Cardiac fibroblast (primary cell): ENCODE data around the gene POLD4.

ENCODE experiments used
- DNase-seq, 2 donors: peaks; one replicate each; pipeline versions ENCODE4 v3.0.0 to v3.0.0-alpha.2; 2010; ENCODE audit warnings: low read depth in 2 of 2
- H3K4me3 ChIP-seq, 2 donors: replicated peaks in 1 of 2; 1 replicate in 1 of 2; 2 replicates in 1 of 2; pipeline ENCODE4 v1.5.1; 2011; ENCODE audit warnings: low read depth in 2 of 2, low read length in 2 of 2, mild to moderate bottlenecking in 2 of 2, moderate library complexity in 1 of 2
- TF ChIP-seq, protein P1 (sequence below): IDR thresholded peaks from one replicate; pipeline ENCODE4 v1.5.1; 2011; ENCODE audit warnings: low read depth, mild to moderate bottlenecking, low read length, inconsistent platforms

POLD4 gene

DNA sequence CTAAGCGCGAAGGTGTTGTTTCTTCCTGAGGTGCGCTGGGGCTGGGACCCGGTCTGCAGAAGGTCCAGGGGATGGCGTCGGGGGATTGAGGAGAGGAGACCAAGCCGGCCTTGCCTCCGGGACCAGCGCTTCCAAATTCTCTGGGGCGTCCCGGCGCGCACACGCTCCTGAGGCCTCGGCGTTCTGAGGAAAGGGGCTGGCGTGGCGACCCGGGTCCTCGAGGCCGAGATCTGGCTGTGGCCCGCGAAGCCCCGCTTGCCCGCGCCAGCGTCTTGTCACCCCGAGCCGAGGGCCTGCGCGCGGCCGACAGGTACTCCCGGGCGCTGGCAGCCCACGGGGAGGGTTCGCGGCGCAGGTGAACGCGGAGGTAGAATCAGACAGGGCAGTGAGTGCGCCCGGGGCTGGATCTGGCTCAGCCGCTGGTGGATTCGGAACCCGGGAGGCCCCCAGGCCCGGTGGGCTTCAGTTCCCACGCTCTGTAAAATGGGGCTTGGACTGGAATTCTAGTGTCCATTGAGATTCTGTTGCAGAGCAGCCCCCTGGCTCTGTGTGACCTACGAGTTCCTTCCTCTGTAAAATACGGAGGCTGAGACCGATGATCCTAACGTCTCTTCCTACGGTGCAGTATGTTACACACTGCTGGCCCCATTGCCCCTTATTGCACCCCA is 35.3 kb downstream of the POLD4 start:
- peak overlapping the region; percentile 84 to 93 for H3K4me3 ChIP-seq
- DNase-seq = no peak
- TF ChIP-seq, protein P1, sequence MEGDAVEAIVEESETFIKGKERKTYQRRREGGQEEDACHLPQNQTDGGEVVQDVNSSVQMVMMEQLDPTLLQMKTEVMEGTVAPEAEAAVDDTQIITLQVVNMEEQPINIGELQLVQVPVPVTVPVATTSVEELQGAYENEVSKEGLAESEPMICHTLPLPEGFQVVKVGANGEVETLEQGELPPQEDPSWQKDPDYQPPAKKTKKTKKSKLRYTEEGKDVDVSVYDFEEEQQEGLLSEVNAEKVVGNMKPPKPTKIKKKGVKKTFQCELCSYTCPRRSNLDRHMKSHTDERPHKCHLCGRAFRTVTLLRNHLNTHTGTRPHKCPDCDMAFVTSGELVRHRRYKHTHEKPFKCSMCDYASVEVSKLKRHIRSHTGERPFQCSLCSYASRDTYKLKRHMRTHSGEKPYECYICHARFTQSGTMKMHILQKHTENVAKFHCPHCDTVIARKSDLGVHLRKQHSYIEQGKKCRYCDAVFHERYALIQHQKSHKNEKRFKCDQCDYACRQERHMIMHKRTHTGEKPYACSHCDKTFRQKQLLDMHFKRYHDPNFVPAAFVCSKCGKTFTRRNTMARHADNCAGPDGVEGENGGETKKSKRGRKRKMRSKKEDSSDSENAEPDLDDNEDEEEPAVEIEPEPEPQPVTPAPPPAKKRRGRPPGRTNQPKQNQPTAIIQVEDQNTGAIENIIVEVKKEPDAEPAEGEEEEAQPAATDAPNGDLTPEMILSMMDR = no peak

DNA sequence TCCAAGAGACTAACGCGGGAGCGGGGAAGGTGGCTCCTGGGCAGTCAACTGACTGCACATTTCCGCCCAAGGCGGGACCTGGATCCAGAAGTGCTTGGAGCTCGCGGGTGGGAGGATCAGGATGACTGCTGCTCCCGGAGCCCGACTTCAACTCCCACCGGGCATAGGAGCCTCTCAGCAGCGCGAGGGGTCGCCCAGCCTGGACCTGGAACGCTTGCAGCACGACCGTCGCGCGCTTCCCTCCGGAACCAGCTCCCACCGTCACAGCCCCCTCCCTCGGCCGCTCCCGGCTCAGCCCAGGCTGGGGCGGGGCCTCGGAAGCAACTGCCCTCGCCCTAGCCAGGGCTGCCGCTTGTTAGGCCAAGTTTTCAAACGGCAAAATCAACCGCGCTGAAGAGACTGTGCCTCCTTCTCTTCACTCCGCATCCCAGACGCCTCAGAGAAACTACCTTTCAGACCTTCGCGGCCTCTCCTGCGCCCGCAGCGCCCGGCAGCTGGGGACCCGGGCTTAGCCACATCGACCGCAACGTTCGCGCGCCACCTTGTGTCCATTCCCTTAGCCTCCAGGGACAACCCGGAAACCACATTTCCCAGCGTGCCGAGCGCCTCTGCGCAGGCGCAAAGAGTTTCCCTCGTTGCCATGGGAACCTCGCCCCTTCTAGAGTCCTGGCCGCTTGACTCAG is 36.0 kb downstream of the POLD4 start:
- DNase-seq = peak; percentile 94 to 96
- peak overlapping the region; percentile 84 to 93 for H3K4me3 ChIP-seq
- TF ChIP-seq, protein P1 = peak; percentile 85

DNA sequence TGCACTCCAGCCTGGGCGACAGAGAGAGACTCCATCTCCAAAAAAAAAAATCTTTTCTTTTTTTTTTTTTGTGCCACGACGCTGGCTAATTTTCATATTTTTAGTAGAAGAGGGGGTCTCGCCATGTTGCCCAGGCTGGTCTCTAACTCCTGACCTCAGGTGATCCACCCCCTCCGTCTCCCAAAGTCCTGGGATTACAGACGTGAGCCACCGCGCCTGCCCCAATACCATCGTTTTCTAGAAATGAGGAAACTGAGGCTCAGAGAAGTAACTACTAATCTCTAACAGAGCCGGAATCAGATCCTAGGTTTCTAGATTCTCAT is 36.5 kb downstream of the POLD4 start:
- TF ChIP-seq, protein P1 = no peak
- DNase-seq = no peak
- peak overlapping the region; percentile 84 to 93 for H3K4me3 ChIP-seq

DNA sequence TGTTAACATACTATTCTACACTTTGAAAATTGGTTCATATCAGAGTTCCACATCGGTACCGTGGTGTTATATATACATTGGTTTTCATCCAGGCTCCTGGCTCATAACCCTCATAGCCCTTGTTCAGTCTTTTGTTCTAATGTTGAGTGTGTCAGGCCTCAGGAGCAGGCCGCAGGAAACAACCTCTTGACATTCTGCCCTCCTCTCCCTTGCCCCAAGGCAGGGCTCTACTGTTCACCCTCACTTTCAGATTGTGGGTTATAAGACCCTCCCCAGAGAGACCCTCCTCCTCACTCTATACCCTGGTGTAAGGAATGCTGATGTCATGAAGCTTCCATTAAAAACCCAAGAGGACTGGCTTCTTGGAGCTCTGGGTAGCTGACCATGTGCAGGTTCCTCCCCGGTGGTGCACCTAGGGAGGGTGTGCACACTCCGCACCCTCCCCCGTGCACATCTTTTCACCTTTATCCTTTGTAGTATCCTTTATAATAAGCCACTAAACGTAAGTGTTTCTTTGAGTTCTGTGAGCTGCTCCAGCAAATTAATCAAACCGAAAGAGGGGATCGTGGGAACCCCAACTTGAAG is 37.9 kb downstream of the POLD4 start:
- TF ChIP-seq, protein P1 = no peak
- H3K4me3 ChIP-seq = no peak overlapping the region
- DNase-seq = no peak

DNA sequence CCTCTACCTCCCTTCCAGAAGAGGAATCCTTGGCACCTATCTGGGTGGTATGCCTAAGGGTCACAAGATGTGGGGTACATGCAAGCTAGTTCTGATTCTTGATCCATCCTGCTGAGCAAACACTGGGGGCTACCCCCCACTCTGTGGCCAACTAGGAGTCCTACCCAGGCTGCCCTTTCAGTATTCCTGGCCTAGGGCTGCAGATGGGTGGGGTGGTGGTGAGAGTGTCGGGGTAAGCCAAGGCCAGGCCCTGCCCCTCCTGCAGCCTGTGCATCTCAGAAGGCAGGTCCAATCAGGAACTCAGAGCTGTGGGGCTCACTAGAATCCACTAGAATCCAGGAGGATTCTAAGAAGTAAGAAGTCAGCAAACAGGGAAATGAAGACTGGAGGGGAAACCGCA is 39.1 kb downstream of the POLD4 start:
- TF ChIP-seq, protein P1 = no peak
- H3K4me3 ChIP-seq = no peak overlapping the region
- no peak for DNase-seq

DNA sequence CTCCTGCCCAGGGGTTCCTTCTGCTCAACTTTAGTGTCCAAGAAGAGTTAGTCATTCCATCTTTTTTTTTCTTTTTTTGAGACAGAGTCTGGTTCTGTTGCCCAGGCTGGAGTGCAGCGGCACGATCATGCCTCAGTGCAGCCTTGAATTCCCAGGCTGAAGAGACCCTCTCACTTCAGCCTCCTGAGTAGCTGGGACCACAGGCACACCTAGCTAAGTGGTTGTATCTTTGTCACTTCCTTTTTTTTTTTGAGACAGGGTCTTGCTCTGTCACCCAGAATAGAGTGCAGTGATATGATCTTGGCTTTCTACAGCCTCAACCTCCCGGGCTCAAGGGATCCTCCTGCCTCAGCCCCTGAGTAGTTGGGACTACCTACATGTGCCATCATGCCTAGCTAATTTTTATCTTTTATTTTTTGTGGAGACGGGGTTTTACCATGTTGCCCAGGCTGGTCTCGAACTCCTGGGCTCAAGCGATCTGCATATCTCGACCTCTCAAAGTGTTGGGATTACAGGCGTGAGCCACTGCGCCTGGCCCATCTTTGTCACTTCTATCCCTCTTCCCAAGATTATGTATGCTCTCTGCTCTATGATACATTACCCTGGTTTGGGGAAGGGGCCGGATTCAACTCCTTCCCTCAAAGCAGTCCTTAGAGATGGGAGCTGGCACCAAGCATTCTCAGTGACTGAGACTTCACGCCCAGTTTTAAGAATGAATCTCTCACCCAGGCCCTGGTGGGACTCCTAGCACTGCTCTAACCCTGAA is 40.0 kb downstream of the POLD4 start:
- TF ChIP-seq, protein P1 = no peak
- no peak for DNase-seq
- H3K4me3 ChIP-seq = no peak overlapping the region
